Lower leg skin (tissue), 4 donors: Measurements from ENCODE around the gene CCND2. TPM values are rescaled to one million over a fixed set of nuclear protein-coding genes. Genes with fewer than 3 reads are reported as not detected.

Source experiments
- DNase-seq, 2 donors: peaks; one replicate each; pipeline ENCODE4 v3.0.0-alpha.2; 2019; ENCODE audit warnings: low spot score in 2 of 2
- H3K4me3 ChIP-seq: fragments of 200-600 bp; sonication (generic); 2 replicates; pipeline ENCODE4 v1.5.1; 2017; ENCODE audit warnings: mild to moderate bottlenecking, low read depth; ENCODE audit not compliant: poor library complexity, severe bottlenecking
- POLR2A ChIP-seq, 2 donors: fragments of 450-650 bp; IDR thresholded peaks; one replicate each; pipeline ENCODE4 v1.6.1; 2016 to 2017; ENCODE audit warnings: antibody characterized with exemption in 2 of 2, mild to moderate bottlenecking in 1 of 2, moderate library complexity in 1 of 2
- WGBS, 2 donors: methylation state at CpG; one replicate each; pipeline ENCODE4 v1.1.5; 2018; 5-methylcytosine and 5-hydroxymethylcytosine counted together
- intact Hi-C: fragments of 100-400 bp; cut with DNase I; formaldehyde crosslinking; loops from one replicate; pipeline ENCODE4 v1.15.0; 2023; ENCODE audit warnings: low total_unique reads
- total RNA-seq, 4 donors: library from RNA; depleted of rRNA; stranded (reverse); fragments of >200 nt; gene quantifications; one replicate each; pipeline ENCODE4 v1.1.0, GENCODE V29; 2016
- TF ChIP-seq, protein P1 (sequence below), 3 donors: fragments of 450-650 bp; IDR thresholded peaks; one replicate each; pipeline ENCODE4 v1.5.1; 2016; ENCODE audit warnings: antibody characterized with exemption in 3 of 3, mild to moderate bottlenecking in 3 of 3, moderate library complexity in 2 of 3

The CCND2 gene
- total RNA-seq, 4 donors from 2014 or later: 14.5 to 29.5 (median 26.6) TPM

DNA sequence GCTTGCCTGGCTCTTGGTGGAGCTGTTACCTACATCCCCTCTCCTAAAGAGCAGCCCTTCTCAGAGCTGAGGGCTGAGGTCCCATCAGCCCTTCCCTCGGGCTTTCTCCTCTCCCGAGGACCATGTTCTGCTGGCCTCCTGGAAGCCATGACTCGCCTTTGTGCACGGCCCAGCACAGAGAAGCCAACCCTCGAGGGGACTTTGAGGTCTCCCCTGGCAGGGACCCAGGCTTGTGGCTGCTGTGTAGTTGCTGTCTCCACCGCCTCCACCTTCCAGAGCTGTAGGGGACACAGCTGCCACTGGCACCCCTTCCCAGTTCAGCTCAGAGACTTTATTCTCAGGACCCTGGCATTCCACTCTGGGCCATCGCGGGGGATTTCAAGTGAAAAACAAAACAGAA, 22.9 kb upstream of the CCND2 start:
- intact Hi-C loops: no loop called here
- DNase-seq: no peak
- H3K4me3 ChIP-seq: no peak overlapping the region
- 49 to 56% methylated on average over 8 of the region's 8 CpGs for WGBS, 2 donors
- TF ChIP-seq, protein P1, sequence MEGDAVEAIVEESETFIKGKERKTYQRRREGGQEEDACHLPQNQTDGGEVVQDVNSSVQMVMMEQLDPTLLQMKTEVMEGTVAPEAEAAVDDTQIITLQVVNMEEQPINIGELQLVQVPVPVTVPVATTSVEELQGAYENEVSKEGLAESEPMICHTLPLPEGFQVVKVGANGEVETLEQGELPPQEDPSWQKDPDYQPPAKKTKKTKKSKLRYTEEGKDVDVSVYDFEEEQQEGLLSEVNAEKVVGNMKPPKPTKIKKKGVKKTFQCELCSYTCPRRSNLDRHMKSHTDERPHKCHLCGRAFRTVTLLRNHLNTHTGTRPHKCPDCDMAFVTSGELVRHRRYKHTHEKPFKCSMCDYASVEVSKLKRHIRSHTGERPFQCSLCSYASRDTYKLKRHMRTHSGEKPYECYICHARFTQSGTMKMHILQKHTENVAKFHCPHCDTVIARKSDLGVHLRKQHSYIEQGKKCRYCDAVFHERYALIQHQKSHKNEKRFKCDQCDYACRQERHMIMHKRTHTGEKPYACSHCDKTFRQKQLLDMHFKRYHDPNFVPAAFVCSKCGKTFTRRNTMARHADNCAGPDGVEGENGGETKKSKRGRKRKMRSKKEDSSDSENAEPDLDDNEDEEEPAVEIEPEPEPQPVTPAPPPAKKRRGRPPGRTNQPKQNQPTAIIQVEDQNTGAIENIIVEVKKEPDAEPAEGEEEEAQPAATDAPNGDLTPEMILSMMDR (IDR thresholded peaks at IDR 0.05): no peak
- TF ChIP-seq POLR2A (IDR thresholded peaks at IDR 0.05): no peak

DNA sequence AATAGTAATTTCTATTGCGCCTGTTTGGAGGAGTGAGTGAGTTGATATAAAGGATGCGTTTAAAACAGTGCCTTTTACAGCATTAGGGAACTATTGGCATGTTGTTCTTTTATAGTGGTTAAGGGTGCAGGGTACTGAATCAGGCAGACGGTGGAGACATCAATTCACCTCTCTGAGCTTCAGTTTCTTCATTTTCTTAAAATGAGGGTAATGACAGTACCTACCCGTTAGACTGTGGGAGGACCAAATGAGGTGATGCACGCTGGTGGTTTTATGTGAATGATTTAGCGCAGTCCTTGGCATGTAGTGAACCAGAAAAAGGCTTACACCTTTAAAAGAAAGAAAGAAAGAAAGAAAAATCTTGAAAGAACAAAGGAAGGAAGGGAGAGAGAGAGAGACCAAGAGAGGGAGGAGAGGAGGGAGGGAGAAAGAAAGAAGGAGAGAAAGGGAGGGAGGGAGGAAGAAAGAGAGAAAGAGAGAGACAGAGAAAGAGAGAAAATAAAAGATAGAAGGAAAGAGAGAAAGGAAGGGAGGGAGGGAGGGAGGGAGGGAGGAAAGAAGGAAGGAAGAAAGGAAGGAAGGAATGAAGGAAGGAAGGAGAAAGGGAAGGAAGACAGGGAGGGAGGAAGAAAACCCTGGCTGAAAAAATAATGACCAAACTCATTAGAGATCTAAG, 22.2 kb upstream of the CCND2 start:
- no peak for DNase-seq
- TF ChIP-seq, protein P1 (IDR thresholded peaks at IDR 0.05): no peak
- no peak for TF ChIP-seq POLR2A (IDR thresholded peaks at IDR 0.05)
- intact Hi-C loops: no loop called here
- H3K4me3 ChIP-seq: no peak overlapping the region
- 56 to 59% methylated on average over 6 of the region's 6 CpGs for WGBS, 2 donors

DNA sequence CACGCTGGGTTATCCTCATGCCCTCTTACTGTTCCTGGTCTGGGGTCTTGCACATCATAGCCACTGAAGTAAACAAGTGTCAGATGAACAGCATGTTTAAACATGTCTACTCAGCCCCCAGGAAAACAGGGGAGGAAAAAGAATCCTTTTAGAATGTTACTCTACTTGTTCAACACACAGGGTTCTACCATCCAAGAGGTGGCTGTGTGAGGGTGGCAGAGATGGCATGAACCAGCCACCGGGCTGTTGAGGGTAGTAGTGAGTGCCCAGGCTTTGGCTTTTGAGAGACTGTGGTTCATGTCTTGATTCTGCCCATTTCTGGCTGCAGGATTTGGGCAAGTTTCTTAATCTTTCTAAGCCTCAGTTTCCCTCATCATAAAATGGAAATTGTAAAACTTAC, 21.6 kb upstream of the CCND2 start:
- DNase-seq: no peak
- TF ChIP-seq POLR2A (IDR thresholded peaks at IDR 0.05): no peak
- TF ChIP-seq, protein P1 (IDR thresholded peaks at IDR 0.05): no peak
- H3K4me3 ChIP-seq: no peak overlapping the region
- WGBS, 2 donors: 59 to 89% methylated on average over 2 of the region's 2 CpGs
- intact Hi-C loops: no loop called here

DNA sequence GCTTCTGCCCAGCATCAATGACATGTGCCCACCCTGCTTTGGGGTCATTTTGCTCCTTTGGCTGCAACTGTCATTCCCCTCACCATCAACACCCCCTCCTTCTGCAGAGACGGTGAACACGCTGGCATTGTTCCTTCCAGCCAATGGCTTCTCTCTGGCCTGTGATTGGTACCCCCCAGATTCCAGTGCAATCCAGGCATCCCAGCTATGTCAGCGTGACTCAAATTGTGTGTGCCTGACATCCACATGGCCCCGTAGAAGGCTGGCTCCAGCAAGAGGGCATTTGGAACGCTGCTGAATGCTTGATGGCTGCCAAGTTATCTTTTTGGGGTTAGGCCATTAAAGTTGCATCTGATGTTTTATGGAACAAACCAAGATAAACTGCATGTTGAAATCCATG, 21.0 kb upstream of the CCND2 start:
- TF ChIP-seq POLR2A (IDR thresholded peaks at IDR 0.05): no peak
- TF ChIP-seq, protein P1 (IDR thresholded peaks at IDR 0.05): no peak
- 66 to 68% methylated on average over 5 of the region's 5 CpGs for WGBS, 2 donors
- intact Hi-C loops: no loop called here
- DNase-seq: no peak
- H3K4me3 ChIP-seq: no peak overlapping the region

DNA sequence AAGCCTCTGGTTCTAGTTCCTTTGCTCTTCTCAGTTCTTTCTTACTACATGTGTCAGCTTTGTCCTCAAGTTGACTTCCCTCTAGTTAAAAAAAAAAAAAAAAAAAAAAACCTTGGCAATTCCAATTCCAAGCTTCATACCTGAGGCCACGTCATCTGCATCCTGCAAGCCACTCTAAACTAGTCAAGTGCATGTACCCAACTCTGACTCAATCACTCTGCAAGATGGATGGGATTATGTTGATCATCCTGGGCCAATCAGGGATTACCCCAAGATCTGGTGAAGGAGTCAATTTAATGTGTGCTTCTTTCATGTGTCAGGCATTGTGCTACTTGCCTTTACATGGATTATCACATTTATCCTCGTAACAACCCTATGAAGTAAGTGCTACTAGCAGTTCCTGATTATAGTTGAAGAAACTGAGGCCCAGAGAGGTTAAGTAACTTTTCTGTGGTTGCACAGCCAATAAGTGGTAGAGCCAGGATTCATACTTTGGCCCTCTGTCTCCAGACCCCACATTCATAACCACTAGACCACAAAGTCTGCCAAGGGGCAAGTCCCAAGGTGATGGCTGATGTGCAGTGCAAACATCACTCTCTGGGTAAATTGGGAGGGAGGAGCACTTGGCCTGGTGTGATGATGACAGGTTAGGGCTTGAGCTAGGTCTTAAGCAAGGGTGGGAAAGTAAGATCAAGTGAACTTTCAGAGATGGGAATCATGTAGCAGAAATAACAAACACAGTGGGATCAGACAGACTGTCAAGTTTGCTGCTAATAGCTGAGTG, 17.3 kb upstream of the CCND2 start:
- DNase-seq: no peak
- intact Hi-C loops: no loop called here
- TF ChIP-seq, protein P1 (IDR thresholded peaks at IDR 0.05): no peak
- no peak for TF ChIP-seq POLR2A (IDR thresholded peaks at IDR 0.05)
- WGBS, 2 donors: 80 to 81% methylated on average over 2 of the region's 2 CpGs
- H3K4me3 ChIP-seq: no peak overlapping the region
